ENCODE data around the gene LOX. TPM values are rescaled to one million over a fixed set of nuclear protein-coding genes. Genes with fewer than 3 reads are reported as not detected.
"Not testable (repeated sequence)": the region's sequence is repeated elsewhere in the genome, so short reads cannot be mapped to it uniquely, and the experiment has no call there.

LOX gene
- total RNA-seq, 4 donors from 2014 or later, result 3.5 to 15.7 (median 6.2) TPM

GRCh38 chr5:122095158-122095557, 17.1 kb upstream of the LOX start:
- no peak for DNase-seq
- Histone ChIP-seq H3K36me3 (no peaks in the 10 kb centered on the region), H3K4me1 (no peaks in the 10 kb centered on the region), H3K4me3 (no peak overlapping the region), H3K27me3 (no peaks in the 10 kb centered on the region), H3K27ac (no peak overlapping the region), H3K9me3 (no peaks in the 10 kb centered on the region)
- no peak for TF ChIP-seq POLR2A (IDR thresholded peaks at IDR 0.05)
- no peak for TF ChIP-seq CTCF (IDR thresholded peaks at IDR 0.05)

- not testable (repeated sequence) for H3K4me1 ChIP-seq, H3K27ac ChIP-seq, H3K4me3 ChIP-seq, H3K9me3 ChIP-seq, H3K27me3 ChIP-seq, DNase-seq, H3K36me3 ChIP-seq
Observed at GRCh38 chr5:122094251-122094650, 16.2 kb upstream of the LOX start.

GRCh38 chr5:122093415-122094180, 15.5 kb upstream of the LOX start:
- no peaks in the 10 kb centered on the region for H3K27me3 ChIP-seq
- no peak for TF ChIP-seq POLR2A (IDR thresholded peaks at IDR 0.05)
- TF ChIP-seq CTCF (IDR thresholded peaks at IDR 0.05), result no peak
- no peaks in the 10 kb centered on the region for H3K4me1 ChIP-seq
- no peak overlapping the region for H3K27ac ChIP-seq
- DNase-seq, result no peak
- no peaks in the 10 kb centered on the region for H3K36me3 ChIP-seq
- H3K9me3 ChIP-seq, result no peaks in the 10 kb centered on the region
- H3K4me3 ChIP-seq, result no peak overlapping the region

- Histone ChIP-seq H3K27ac (no peak overlapping the region), H3K4me1 (no peaks in the 10 kb centered on the region), H3K4me3 (no peak overlapping the region), H3K9me3 (no peaks in the 10 kb centered on the region), H3K27me3 (no peaks in the 10 kb centered on the region), H3K36me3 (no peaks in the 10 kb centered on the region)
- TF ChIP-seq POLR2A (IDR thresholded peaks at IDR 0.05) (no peak), CTCF (IDR thresholded peaks at IDR 0.05) (peak in 2 of 6 experiments; percentile 16 to 24)
- no peak for DNase-seq
Observed at GRCh38 chr5:122091936-122092600, 14.0 kb upstream of the LOX start.

- no peaks in the 10 kb centered on the region for H3K9me3 ChIP-seq
- H3K4me1 ChIP-seq, result no peaks in the 10 kb centered on the region
- TF ChIP-seq POLR2A (IDR thresholded peaks at IDR 0.05), result no peak
- TF ChIP-seq CTCF (IDR thresholded peaks at IDR 0.05), result no peak
- no peak overlapping the region for H3K27ac ChIP-seq
- no peak for DNase-seq
- no peaks in the 10 kb centered on the region for H3K27me3 ChIP-seq
- H3K4me3 ChIP-seq, result no peak overlapping the region
- no peaks in the 10 kb centered on the region for H3K36me3 ChIP-seq
Observed at GRCh38 chr5:122089096-122090013, 11.3 kb upstream of the LOX start.
